HG02938 (cell line): ENCODE measurements around the gene TNNC1.

Experiments used
- ATAC-seq: cut with Tn5 transposase; IDR thresholded peaks from one replicate; pipeline ENCODE4 v1.9.1; 2021; ENCODE audit warnings: mild to moderate bottlenecking, moderate library complexity; ENCODE audit not compliant: unreplicated experiment

The TNNC1 gene

GRCh38 chr3:52453496-52454249 is at the start of gene TNNC1:
Gene TNNC1 (minus strand): TSS chr3:52454041. CDS start chr3:52454015, 26 bp downstream.
- no peak for ATAC-seq

- no peak for ATAC-seq
Observed at GRCh38 chr3:52502808-52503350, 49.0 kb upstream of the TNNC1 start.

- ATAC-seq = no peak
Observed at GRCh38 chr3:52502001-52502400, 48.2 kb upstream of the TNNC1 start.

DNA sequence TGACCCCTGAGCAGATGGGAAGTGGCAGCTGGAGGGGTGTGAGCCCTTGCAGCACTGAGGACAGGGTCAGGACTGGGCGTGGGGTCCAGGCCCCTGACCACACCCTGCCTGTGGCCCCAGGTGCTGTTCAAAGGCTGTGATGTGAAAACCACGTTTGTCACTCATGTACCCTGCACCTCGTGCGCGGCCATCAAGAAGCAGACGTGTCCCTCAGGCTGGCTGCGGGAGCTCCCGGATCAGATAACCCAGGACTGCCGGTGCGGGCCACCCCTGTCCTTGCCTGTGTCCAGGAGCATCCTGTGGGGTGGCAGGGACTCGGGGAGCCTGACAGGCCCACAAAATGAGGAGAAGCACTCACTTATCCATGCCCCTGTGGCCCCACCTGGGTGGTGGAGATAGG is 47.2 kb upstream of the TNNC1 start:
- no peak for ATAC-seq

DNA sequence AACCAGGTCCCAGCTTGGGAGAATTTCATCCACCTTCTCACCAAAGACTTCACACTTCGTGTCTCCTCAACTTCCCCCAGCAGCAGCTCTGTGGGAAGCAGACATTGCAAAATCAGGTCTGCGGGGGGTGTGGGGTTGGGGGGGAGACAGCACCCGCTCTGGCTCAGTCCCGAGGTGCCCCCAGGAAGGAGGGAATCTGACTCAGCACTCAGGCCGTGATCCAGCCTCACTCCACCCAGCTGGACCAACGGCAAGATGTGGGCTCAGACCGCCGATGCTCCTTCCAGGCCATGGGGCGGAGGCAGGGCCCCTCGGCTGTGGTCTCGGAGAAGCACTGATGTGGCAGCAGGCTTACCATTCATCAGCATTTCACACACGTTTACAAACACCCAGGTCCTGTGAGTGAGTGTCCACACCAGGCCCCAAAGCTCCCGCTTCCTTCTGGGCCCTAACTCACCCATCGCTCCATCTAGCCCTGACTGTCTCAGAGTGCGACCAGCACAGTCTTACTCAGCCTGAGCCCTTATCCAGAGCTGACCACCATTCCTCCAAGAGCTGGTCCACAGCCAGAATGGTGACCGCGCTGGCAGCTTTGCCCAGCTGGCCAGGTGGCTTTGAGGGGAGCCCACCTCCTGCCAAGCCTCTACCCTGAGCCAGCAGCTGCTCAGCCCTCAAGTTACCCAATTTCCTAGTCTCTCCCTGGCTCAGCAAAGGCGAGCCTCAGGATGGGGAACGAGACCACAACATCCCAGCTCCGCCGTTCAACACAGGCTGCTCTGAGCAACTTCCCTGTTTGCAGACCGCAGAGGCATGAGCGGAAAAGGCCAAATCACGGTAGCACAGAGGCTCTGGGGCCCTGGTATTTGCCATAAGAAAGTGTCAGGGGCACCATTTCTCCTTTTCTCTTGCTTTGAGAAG is 44.6 kb upstream of the TNNC1 start:
- ATAC-seq = no peak

GRCh38 chr3:52495777-52496602 is 42.1 kb upstream of the TNNC1 start:
- no peak for ATAC-seq

DNA sequence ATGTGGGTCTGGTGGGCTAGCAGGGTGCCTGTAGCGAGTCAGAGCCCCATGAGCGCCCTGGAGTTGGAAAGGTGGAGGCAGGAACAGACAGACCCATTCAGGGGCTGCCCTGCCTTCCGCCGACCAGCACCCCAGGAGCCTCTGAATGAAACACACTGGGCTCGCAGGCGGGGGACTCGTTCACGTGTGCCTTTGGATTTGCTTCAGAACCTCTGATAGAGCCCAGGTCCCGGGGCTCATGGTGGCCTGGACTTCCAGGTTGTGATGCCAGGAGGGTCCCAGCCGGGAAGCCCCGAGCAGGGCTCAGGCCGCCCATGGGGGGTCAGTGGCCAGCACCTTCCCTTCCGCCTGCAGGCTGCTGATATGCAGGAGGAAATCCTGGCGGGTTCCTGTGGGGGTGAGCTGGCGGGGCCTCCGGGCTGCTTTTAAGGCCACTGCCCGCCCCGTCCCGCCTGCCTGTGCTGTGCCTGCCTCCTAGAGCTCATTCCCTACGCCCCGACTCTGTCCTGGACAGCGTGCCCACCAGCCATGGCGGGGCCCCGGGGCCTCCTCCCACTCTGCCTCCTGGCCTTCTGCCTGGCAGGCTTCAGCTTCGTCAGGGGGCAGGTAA is 41.1 kb upstream of the TNNC1 start, which contains the start of gene STAB1:
STAB1 (plus strand) TSS at position 453 of the 610 bp plus-strand sequence; CDS start at position 529, 76 bp downstream.
- no peak for ATAC-seq

GRCh38 chr3:52494445-52494844 is 40.6 kb upstream of the TNNC1 start:
- no peak for ATAC-seq

DNA sequence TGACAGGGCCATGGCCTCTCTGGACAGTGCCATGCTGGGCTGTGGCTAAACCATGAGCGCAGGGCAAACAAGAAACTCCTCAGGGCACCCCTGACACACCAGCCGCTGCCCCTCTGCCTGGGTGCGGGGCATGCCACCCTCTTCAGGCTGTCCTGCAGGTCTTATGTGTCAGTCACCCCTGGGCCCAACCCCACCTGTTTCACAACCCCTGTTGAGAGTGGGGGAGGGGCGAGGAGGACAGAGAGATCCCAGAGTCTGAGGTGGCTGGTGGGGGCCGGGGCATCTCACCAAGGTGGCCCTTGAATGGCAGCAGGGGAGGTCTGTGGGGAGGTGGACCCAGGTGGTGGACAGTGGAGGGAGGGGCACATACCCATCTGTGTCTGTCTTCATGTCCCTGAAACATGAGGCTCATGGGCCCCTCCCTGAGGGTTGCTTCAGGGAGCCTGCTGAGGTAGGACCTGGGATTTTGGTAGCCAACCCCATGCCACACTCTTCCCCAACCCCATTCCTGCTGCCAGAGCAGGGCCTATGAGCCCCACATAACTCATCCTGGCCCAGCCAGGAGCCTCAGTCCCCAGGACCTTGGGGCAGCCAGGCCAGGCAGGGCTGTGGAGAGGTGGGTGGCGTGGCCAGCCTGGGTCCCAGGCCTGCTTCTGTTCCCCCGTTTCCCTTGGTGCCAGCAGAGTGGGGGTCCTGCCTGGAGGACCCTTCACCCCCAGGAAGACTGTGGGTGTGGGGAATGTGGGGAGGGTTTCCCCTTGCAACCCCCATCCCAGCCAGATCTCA is 39.6 kb upstream of the TNNC1 start:
- no peak for ATAC-seq

- ATAC-seq = no peak
Observed at GRCh38 chr3:52492059-52492458, 38.2 kb upstream of the TNNC1 start.

DNA sequence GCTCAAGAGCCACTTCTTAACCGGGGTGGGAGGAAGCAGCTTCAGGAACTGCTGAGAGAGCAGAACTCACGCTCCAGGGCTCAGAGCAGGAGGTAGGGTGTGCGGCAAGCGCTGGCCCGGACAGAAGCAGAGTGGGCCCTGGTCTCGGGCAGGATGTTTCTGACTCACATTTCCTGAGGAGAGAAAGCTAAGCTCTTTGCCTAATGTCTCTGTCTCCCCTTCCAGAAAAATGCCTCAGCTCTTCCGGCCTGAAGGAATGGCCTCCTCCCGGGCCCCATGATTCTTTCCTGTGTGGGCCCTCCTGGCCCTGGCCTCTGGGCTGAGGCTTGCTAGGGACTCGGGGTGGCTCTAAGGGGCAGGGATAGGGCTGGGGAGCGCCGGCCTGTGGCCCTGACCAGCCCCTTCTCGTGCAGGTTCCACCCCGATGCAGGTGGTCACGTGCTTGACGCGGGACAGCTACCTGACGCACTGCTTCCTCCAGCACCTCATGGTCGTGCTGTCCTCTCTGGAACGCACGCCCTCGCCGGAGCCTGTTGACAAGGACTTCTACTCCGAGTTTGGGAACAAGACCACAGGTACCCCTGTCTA is 37.2 kb upstream of the TNNC1 start:
- no peak for ATAC-seq

DNA sequence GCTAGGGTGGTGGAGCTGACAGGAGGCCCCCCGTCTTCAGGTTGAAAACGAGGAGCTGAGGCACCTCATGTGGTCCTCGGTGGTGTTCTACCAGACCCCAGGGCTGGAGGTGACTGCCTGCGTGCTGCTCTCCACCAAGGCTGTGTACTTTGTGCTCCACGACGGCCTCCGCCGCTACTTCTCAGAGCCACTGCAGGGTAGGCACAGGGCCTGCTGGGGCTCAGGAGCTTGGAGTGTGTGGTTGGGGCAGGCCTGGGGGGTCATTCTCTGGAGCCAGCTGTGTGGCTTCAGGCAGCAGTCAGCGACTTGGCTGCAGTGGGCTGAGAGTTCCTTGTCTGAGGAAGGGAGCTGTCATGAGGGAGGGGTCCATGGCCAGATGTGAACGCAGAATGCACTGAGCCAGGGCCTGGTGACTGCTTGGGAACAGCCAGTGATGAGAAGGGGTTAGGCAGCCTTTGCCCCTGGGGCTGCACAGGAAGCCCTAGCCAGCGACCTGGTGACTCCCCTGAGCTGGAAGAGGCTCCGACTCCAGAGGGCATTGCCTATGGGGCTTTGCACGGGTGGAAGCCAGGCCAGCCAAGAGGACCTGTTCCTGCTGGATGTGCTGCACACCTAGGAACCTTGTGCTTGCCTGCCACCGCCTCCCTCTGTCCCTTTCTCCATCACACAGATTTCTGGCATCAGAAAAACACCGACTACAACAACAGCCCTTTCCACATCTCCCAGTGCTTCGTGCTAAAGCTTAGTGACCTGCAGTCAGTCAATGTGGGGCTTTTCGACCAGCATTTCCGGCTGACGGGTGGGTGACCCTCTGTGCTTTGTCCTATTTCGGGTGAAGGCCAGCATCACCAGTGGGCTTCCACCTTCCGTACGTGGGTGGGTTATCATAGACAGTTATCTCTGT is 36.4 kb upstream of the TNNC1 start:
- ATAC-seq = no peak

GRCh38 chr3:52489453-52489852 is 35.6 kb upstream of the TNNC1 start:
- ATAC-seq = no peak

- ATAC-seq = no peak
Observed at GRCh38 chr3:52488746-52489145, 34.9 kb upstream of the TNNC1 start.

DNA sequence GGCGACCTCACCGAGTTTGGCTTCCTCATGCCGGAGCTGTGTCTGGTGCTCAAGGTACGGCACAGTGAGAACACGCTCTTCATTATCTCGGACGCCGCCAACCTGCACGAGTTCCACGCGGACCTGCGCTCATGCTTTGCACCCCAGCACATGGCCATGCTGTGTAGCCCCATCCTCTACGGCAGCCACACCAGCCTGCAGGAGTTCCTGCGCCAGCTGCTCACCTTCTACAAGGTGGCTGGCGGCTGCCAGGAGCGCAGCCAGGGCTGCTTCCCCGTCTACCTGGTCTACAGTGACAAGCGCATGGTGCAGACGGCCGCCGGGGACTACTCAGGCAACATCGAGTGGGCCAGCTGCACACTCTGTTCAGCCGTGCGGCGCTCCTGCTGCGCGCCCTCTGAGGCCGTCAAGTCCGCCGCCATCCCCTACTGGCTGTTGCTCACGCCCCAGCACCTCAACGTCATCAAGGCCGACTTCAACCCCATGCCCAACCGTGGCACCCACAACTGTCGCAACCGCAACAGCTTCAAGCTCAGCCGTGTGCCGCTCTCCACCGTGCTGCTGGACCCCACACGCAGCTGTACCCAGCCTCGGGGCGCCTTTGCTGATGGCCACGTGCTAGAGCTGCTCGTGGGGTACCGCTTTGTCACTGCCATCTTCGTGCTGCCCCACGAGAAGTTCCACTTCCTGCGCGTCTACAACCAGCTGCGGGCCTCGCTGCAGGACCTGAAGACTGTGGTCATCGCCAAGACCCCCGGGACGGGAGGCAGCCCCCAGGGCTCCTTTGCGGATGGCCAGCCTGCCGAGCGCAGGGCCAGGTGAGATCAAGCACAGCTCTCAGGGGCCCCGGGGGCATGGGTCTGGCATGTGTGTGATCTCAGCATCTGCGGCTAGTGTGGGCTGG is 34.2 kb upstream of the TNNC1 start:
- ATAC-seq = no peak

GRCh38 chr3:52487050-52487787 is 33.4 kb upstream of the TNNC1 start:
- ATAC-seq = no peak
